GM12891 (cell line): Measurements from ENCODE around the gene HERC2.

Source experiments
- PAX5 ChIP-seq: IDR thresholded peaks from 2 replicates; pipeline ENCODE4 v1.6.1; 2011; ENCODE audit warnings: low read length, moderate library complexity, mild to moderate bottlenecking; ENCODE audit not compliant: insufficient read depth, severe bottlenecking
- POLR2A ChIP-seq: IDR thresholded peaks from 2 replicates; pipeline ENCODE4 v1.6.1; 2011; ENCODE audit warnings: low read depth, low read length, control low read depth
- POLR2AphosphoS5 ChIP-seq: IDR thresholded peaks from 2 replicates; pipeline ENCODE4 v1.6.1; 2011; ENCODE audit warnings: low read depth, low read length, control low read depth
- POU2F2 ChIP-seq: IDR thresholded peaks from 2 replicates; pipeline ENCODE4 v1.6.1; 2011; ENCODE audit warnings: low read depth, mild to moderate bottlenecking, control low read depth, low read length, moderate library complexity
- SPI1 ChIP-seq: IDR thresholded peaks from 2 replicates; pipeline ENCODE4 v1.6.1; 2011; ENCODE audit warnings: low read depth, low read length, control low read depth
- TAF1 ChIP-seq: IDR thresholded peaks from 2 replicates; pipeline ENCODE4 v1.6.1; 2011; ENCODE audit warnings: low read depth, low read length, control low read depth

DNA sequence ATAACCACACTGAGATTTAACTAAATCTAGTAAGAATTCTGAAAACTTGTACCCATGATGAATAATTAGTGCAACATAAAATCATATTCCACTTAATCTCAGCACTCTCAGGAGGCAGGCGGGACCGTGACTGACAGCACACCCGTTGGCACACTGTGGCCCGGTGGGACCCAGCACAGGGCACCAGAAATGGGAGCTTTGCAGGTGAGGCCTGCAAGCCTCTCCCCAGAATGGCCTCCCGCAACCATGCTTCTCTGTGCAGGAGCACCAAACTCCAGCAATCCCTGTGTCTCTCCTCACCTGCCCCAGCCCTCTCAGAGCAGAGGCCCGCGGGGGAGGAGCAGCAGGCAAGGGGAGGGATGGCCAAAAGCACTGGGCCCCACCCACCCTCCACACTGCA is 191.3 kb downstream of the HERC2 start:
- TF ChIP-seq TAF1, result no peak
- no peak for TF ChIP-seq POLR2A
- TF ChIP-seq POLR2AphosphoS5, result no peak
- no peak for TF ChIP-seq SPI1
- TF ChIP-seq POU2F2, result no peak
- TF ChIP-seq PAX5, result no peak
